Gastroesophageal sphincter (tissue), 4 donors: ENCODE data around the gene GPATCH2. TPM values are rescaled to one million over a fixed set of nuclear protein-coding genes. Genes with fewer than 3 reads are reported as not detected.

Experiments
- ATAC-seq: fragments of 150-250 bp; one replicate; pipeline ENCODE4 v1.9.1; 2016; ENCODE audit warnings: mild to moderate bottlenecking, moderate library complexity
- H3K27ac ChIP-seq, 4 donors: fragments of 200-600 bp; sonication (generic) in 3 of 4; 1 replicate in 3 of 4; 2 replicates in 1 of 4; pipeline ENCODE4 v1.5.1; 2016 to 2019
- H3K27me3 ChIP-seq: fragments of 200-600 bp; sonication (generic); one replicate; pipeline ENCODE4 v1.5.1; 2019
- H3K36me3 ChIP-seq, 2 donors: fragments of 200-600 bp; sonication (generic); one replicate each; pipeline ENCODE4 v1.5.1; 2019; ENCODE audit warnings: control low read depth in 1 of 2
- H3K4me1 ChIP-seq, 3 donors: fragments of 200-600 bp; sonication (generic); 1 replicate in 2 of 3; 2 replicates in 1 of 3; pipeline ENCODE4 v1.5.1; 2016 to 2019; ENCODE audit warnings: control low read depth in 2 of 3
- H3K4me3 ChIP-seq, 2 donors: fragments of 200-600 bp; sonication (generic); one replicate each; pipeline ENCODE4 v1.5.1; 2019; ENCODE audit warnings: mild to moderate bottlenecking in 1 of 2, moderate library complexity in 1 of 2
- H3K9me3 ChIP-seq, 3 donors: fragments of 200-600 bp; sonication (generic); one replicate each; pipeline ENCODE4 v1.5.1; 2017 to 2019; ENCODE audit warnings: control low read depth in 2 of 3
- EP300 ChIP-seq: sonication (generic); formaldehyde crosslinking; IDR thresholded peaks from one replicate; pipeline ENCODE4 v1.6.1; 2017; ENCODE audit warnings: antibody characterized with exemption, mild to moderate bottlenecking
- POLR2A ChIP-seq, 2 donors: fragments of 450-650 bp; IDR thresholded peaks; one replicate each; pipeline ENCODE4 v1.6.1; 2017; ENCODE audit warnings: antibody characterized with exemption in 2 of 2, mild to moderate bottlenecking in 2 of 2, moderate library complexity in 1 of 2
- POLR2AphosphoS5 ChIP-seq: sonication (generic); formaldehyde crosslinking; IDR thresholded peaks from one replicate; pipeline ENCODE4 v1.6.1; 2017; ENCODE audit warnings: antibody characterized with exemption
- WGBS, 2 donors: methylation state at CpG; one replicate each; pipeline ENCODE4 v1.1.5; 2018; ENCODE audit warnings: low coverage in 1 of 2; 5-methylcytosine and 5-hydroxymethylcytosine counted together
- total RNA-seq, 4 donors: library from RNA; depleted of rRNA; stranded (reverse); fragments of >200 nt; gene quantifications; one replicate each; pipeline ENCODE4 v1.1.0, GENCODE V29; 2016
- TF ChIP-seq, protein P1 (sequence below), 4 experiments: fragments of 200-600 bp in 2 of 4; fragments of 450-650 bp in 2 of 4; sonication (generic) in 1 of 4; IDR thresholded peaks; one replicate each; pipeline ENCODE4 v1.5.1; 2017 to 2019; ENCODE audit warnings: antibody characterized with exemption in 4 of 4, mild to moderate bottlenecking in 2 of 4, moderate library complexity in 2 of 4

GPATCH2 gene
- total RNA-seq, 4 donors from 2014 or later, result 11.2 to 18.7 (median 14.3) TPM

DNA sequence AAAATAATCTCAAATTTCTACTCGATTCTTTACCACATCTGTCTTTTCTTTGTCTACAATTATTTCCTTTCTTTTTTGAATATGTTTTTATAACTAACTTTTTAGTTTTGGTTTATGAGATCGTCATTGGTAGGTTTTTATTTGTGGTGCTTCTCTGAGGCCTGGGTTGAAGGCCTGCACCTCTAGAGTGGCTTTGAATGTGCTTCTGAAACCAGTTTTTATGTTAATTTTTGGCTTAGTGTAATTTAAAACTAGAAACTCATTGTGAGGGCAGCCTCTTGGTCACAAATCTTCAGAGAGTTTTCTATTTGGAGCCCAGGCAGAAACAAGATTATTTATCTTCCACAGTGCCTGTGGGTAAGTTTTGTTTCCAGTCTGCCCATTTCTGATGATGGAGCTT lies 187.0 kb downstream of the GPATCH2 start:
- Histone ChIP-seq H3K4me1 (no peaks in the 10 kb centered on the region), H3K36me3 (peaks cover 0 to 47% of the 10 kb centered on the region in 2 donors), H3K27me3 (no peaks in the 10 kb centered on the region), H3K9me3 (peaks cover 0 to 11% (median 0%) of the 10 kb centered on the region in 3 donors), H3K4me3 (no peak overlapping the region), H3K27ac (no peak overlapping the region)
- TF ChIP-seq POLR2A (IDR thresholded peaks at IDR 0.05) (no peak), POLR2AphosphoS5 (no peak)
- ATAC-seq, result no peak
- 88 to 100% methylated on average over 1 to 2 of the region's 2 CpGs for WGBS, 2 donors

DNA sequence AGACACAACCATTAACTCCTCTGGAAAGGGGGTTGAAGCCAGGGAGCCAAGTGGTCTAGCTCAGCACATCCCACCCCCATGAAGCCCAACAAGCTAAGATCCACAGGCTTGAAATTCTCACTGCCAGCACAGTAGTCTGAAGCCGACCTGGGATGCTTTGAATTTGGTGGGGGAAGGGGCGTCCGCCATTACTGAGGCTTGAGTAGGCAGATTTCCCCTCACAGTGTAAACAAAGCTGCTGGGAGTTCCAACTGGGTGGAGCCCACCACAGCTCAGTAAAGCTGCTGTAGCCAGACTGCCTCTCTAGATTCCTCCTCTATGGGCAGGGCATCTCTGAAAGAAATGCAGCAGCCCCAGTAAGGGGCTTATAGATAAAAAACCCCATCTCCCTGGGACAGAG lies 193.5 kb downstream of the GPATCH2 start:
- H3K9me3 ChIP-seq, result peaks cover 0 to 11% (median 0%) of the 10 kb centered on the region in 3 donors
- TF ChIP-seq, protein P1, sequence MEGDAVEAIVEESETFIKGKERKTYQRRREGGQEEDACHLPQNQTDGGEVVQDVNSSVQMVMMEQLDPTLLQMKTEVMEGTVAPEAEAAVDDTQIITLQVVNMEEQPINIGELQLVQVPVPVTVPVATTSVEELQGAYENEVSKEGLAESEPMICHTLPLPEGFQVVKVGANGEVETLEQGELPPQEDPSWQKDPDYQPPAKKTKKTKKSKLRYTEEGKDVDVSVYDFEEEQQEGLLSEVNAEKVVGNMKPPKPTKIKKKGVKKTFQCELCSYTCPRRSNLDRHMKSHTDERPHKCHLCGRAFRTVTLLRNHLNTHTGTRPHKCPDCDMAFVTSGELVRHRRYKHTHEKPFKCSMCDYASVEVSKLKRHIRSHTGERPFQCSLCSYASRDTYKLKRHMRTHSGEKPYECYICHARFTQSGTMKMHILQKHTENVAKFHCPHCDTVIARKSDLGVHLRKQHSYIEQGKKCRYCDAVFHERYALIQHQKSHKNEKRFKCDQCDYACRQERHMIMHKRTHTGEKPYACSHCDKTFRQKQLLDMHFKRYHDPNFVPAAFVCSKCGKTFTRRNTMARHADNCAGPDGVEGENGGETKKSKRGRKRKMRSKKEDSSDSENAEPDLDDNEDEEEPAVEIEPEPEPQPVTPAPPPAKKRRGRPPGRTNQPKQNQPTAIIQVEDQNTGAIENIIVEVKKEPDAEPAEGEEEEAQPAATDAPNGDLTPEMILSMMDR (IDR thresholded peaks at IDR 0.05), result no peak
- TF ChIP-seq POLR2A (IDR thresholded peaks at IDR 0.05) (no peak), POLR2AphosphoS5 (no peak), EP300 (no peak)
- no peaks in the 10 kb centered on the region for H3K4me1 ChIP-seq
- no peak overlapping the region for H3K27ac ChIP-seq
- no CpG with 5 or more reads among the region's 3 CpGs for WGBS, 2 donors
- peaks cover 0 to 31% of the 10 kb centered on the region in 2 donors for H3K36me3 ChIP-seq
- H3K4me3 ChIP-seq, result no peak overlapping the region
- no peak for ATAC-seq
- H3K27me3 ChIP-seq, result no peaks in the 10 kb centered on the region

DNA sequence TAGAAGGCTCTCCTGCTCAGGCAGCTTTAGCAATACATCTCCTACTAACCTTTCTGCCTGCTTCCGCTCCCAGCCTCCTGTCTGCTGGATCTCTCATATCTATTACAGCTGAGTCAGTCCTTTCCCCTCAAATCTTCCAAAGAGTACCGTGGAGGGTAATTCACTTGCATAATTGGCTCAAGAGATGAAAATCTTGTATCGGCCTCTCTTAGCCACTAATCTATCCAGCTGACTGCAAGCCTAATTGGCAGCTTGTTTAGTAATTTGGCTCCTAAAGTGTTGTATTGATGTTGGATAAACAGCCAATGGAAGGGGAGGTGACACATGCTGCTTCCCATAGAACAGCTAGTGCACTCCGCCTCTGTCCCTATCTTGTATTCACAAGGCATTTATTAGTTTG lies 195.7 kb downstream of the GPATCH2 start:
- no peak overlapping the region for H3K4me3 ChIP-seq
- H3K9me3 ChIP-seq, result peaks cover 0 to 11% (median 0%) of the 10 kb centered on the region in 3 donors
- no peak for ATAC-seq
- no peak overlapping the region for H3K27ac ChIP-seq
- WGBS, 2 donors, result 61 to 77% methylated on average over 4 of the region's 4 CpGs
- no peaks in the 10 kb centered on the region for H3K27me3 ChIP-seq
- no peaks in the 10 kb centered on the region for H3K4me1 ChIP-seq
- TF ChIP-seq POLR2A (IDR thresholded peaks at IDR 0.05) (no peak), EP300 (no peak), POLR2AphosphoS5 (no peak)
- TF ChIP-seq, protein P1 (IDR thresholded peaks at IDR 0.05), result no peak
- peaks cover 0 to 34% of the 10 kb centered on the region in 2 donors for H3K36me3 ChIP-seq

DNA sequence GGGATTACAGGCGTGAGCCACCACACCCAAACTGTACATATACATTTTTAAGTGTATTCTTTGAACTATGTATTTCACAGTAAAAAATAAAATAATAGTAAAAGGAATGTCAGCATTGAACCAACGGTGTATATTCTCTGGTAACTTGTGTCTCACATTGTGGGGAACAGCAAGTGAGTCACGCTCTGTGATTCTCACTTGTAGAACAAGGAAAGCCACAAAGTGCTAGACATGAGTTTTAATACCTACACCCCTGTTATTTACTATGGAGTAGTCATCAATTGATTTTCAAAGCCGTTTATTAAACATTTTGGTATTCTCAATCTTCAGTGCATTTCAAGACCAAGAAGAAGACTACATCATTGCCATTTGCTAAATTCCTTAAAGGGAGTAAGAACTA lies 197.2 kb downstream of the GPATCH2 start:
- TF ChIP-seq EP300, result no peak
- Histone ChIP-seq H3K27ac (no peak overlapping the region), H3K4me1 (no peaks in the 10 kb centered on the region), H3K9me3 (no peaks in the 10 kb centered on the region), H3K36me3 (peaks cover 0 to 30% of the 10 kb centered on the region in 2 donors), H3K4me3 (no peak overlapping the region), H3K27me3 (no peaks in the 10 kb centered on the region)
- ATAC-seq, result no peak
- WGBS, 2 donors, result 92 to 100% methylated on average over 4 of the region's 4 CpGs

DNA sequence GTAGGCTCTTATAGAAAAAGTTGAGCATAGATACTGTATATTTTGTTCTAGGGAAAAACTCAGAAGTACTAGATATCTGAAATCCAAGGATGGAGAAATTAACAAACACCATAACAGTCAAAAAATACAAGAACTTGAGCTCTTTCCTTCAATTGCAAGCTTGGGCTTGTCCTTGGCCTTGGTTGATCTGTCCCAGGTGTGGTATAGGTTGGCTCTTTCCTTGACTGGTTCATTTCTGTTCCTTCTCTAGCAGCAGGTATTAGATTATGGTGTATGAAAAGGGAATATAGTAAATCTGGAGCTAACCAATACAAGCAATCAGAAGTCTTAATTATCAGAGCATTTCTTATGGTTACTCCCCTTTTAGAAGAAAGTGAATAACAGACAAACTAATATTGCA lies 198.6 kb downstream of the GPATCH2 start:
- Histone ChIP-seq H3K9me3 (no peaks in the 10 kb centered on the region), H3K36me3 (peaks cover 0 to 19% of the 10 kb centered on the region in 2 donors), H3K4me1 (no peaks in the 10 kb centered on the region), H3K27me3 (no peaks in the 10 kb centered on the region), H3K4me3 (no peak overlapping the region), H3K27ac (no peak overlapping the region)
- ATAC-seq, result no peak
- no peak for TF ChIP-seq EP300
- TF ChIP-seq POLR2AphosphoS5, result no peak
- TF ChIP-seq, protein P1 (IDR thresholded peaks at IDR 0.05), result no peak
- TF ChIP-seq POLR2A (IDR thresholded peaks at IDR 0.05), result no peak

DNA sequence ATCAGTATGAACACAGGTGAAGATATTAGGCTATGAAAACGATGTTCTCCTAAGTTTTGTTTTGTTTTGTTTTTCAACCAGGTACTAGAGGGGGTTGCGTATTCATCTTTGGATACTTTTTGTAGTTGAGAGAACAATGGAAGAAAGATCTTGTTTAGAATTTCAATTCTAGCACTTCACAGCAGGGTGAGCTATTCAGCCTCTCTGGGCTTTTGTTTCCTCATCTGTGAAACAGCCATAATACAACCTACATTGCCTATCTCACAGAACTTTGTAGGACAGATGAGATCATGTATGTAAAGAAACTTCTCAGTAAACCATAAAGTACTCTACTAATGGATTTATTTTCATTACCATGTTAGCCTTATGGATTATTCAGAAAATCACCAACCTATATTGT lies 199.5 kb downstream of the GPATCH2 start:
- H3K4me3 ChIP-seq, result no peak overlapping the region
- H3K4me1 ChIP-seq, result no peaks in the 10 kb centered on the region
- TF ChIP-seq, protein P1 (IDR thresholded peaks at IDR 0.05), result no peak
- TF ChIP-seq POLR2AphosphoS5 (no peak), POLR2A (IDR thresholded peaks at IDR 0.05) (no peak), EP300 (no peak)
- H3K27ac ChIP-seq, result no peak overlapping the region
- H3K9me3 ChIP-seq, result no peaks in the 10 kb centered on the region
- peaks cover 0 to 12% of the 10 kb centered on the region in 2 donors for H3K36me3 ChIP-seq
- no peaks in the 10 kb centered on the region for H3K27me3 ChIP-seq
- 63 to 92% methylated on average over 2 of the region's 2 CpGs for WGBS, 2 donors
- no peak for ATAC-seq
